GM19035 (cell line): ENCODE measurements around the gene TRDN.

Source experiments
- ATAC-seq: cut with Tn5 transposase; IDR thresholded peaks from one replicate; pipeline ENCODE4 v1.9.1; 2021; ENCODE audit not compliant: unreplicated experiment

Gene TRDN

GRCh38 chr6:123189816-123190215, 446.9 kb downstream of the TRDN start:
- no peak for ATAC-seq

- no peak for ATAC-seq
These were observed 453.8 kb downstream of the TRDN start for GRCh38 chr6:123182998-123183397.

- no peak for ATAC-seq
These were observed 460.0 kb downstream of the TRDN start for GRCh38 chr6:123176706-123177105.

GRCh38 chr6:123171341-123172115, 465.2 kb downstream of the TRDN start:
- no peak for ATAC-seq

- no peak for ATAC-seq
These were observed 467.0 kb downstream of the TRDN start for GRCh38 chr6:123169774-123170095.

GRCh38 chr6:123168892-123169773, 467.6 kb downstream of the TRDN start:
- no peak for ATAC-seq

GRCh38 chr6:123168466-123168865, 468.3 kb downstream of the TRDN start:
- no peak for ATAC-seq
